Neuronal stem cell (in vitro differentiated cells): ENCODE data around the gene SHC2.

Source experiments
- DNase-seq: peaks from one replicate; pipeline ENCODE4 v3.0.0-alpha.2; 2013; ENCODE audit warnings: low spot score
- H2AFZ ChIP-seq: one replicate; pipeline ENCODE4 v1.6.1; 2013; ENCODE audit warnings: mild to moderate bottlenecking, low read length, inconsistent platforms
- H2AK5ac ChIP-seq: 2 replicates; pipeline ENCODE4 v1.6.1; 2013; ENCODE audit warnings: low read depth, mild to moderate bottlenecking, inconsistent platforms, low read length, moderate library complexity, mixed read lengths
- H2BK120ac ChIP-seq: 2 replicates; pipeline ENCODE4 v1.6.1; 2013; ENCODE audit warnings: low read depth, mild to moderate bottlenecking, inconsistent platforms, low read length, moderate library complexity, mixed read lengths
- H2BK12ac ChIP-seq: one replicate; pipeline ENCODE4 v1.6.1; 2013; ENCODE audit warnings: low read length, inconsistent platforms
- H2BK15ac ChIP-seq: 2 replicates; pipeline ENCODE4 v1.6.1; 2013; ENCODE audit warnings: mild to moderate bottlenecking, low read length, inconsistent platforms, mixed read lengths
- H2BK5ac ChIP-seq: one replicate; pipeline ENCODE4 v1.6.1; 2013; ENCODE audit warnings: inconsistent platforms, mild to moderate bottlenecking, low read length, moderate library complexity
- H3K14ac ChIP-seq: one replicate; pipeline ENCODE4 v1.6.1; 2013; ENCODE audit warnings: low read length, inconsistent platforms
- H3K18ac ChIP-seq: 2 replicates; pipeline ENCODE4 v1.6.1; 2013; ENCODE audit warnings: low read length, inconsistent platforms
- H3K23ac ChIP-seq: 2 replicates; pipeline ENCODE4 v1.6.1; 2013; ENCODE audit warnings: low read depth, mild to moderate bottlenecking, mixed read lengths, low read length, inconsistent platforms; ENCODE audit not compliant: poor library complexity
- H3K27ac ChIP-seq: replicated peaks from 3 replicates; pipeline ENCODE4 v1.5.1; 2013; ENCODE audit warnings: low read length, inconsistent platforms
- H3K27me3 ChIP-seq, 3 experiments: 2 replicates each; pipeline ENCODE4 v1.6.1; 2013; ENCODE audit warnings: low read length in 3 of 3, mild to moderate bottlenecking in 2 of 3, inconsistent platforms in 1 of 3, low read depth in 1 of 3, mixed read lengths in 1 of 3, moderate library complexity in 1 of 3; ENCODE audit not compliant: control insufficient read depth in 3 of 3, insufficient read depth in 3 of 3
- H3K36me3 ChIP-seq, 2 donors: replicated peaks in 1 of 2; 2 replicates each; pipeline ENCODE4 v1.6.1; 2013; ENCODE audit warnings: low read length in 2 of 2; ENCODE audit not compliant: control insufficient read depth in 2 of 2, insufficient read depth in 2 of 2
- H3K4ac ChIP-seq: 2 replicates; pipeline ENCODE4 v1.6.1; 2013; ENCODE audit warnings: inconsistent platforms, mild to moderate bottlenecking, low read length, moderate library complexity
- H3K4me1 ChIP-seq, 2 donors: 1 replicate in 1 of 2; 2 replicates in 1 of 2; pipeline ENCODE4 v1.6.1; 2013; ENCODE audit warnings: low read length in 2 of 2, low read depth in 1 of 2; ENCODE audit not compliant: control insufficient read depth in 2 of 2, insufficient read depth in 1 of 2
- H3K4me2 ChIP-seq: one replicate; pipeline ENCODE4 v1.6.1; 2013; ENCODE audit warnings: mild to moderate bottlenecking, low read length, inconsistent platforms; ENCODE audit not compliant: insufficient read depth, poor library complexity, severe bottlenecking
- H3K4me3 ChIP-seq, 2 donors: 2 replicates each; pipeline ENCODE4 v1.5.1; 2013; ENCODE audit warnings: low read length in 2 of 2, mild to moderate bottlenecking in 2 of 2, inconsistent platforms in 1 of 2, moderate library complexity in 1 of 2
- H3K79me1 ChIP-seq: one replicate; pipeline ENCODE4 v1.6.1; 2013; ENCODE audit warnings: low read depth, mild to moderate bottlenecking, inconsistent platforms, low read length, moderate library complexity
- H3K9ac ChIP-seq: one replicate; pipeline ENCODE4 v1.6.1; 2013; ENCODE audit warnings: mild to moderate bottlenecking, low read depth, low read length, inconsistent platforms; ENCODE audit not compliant: poor library complexity
- H3K9me3 ChIP-seq, 2 donors: replicated peaks in 1 of 2; 2 replicates each; pipeline versions ENCODE3 to v1.6.1; 2013; ENCODE audit warnings: low read length in 2 of 2, mild to moderate bottlenecking in 2 of 2, inconsistent platforms in 1 of 2, low read depth in 1 of 2, mixed read lengths in 1 of 2, moderate library complexity in 1 of 2; ENCODE audit not compliant: control insufficient read depth in 2 of 2, insufficient read depth in 1 of 2
- H4K8ac ChIP-seq: one replicate; pipeline ENCODE4 v1.6.1; 2013; ENCODE audit warnings: low read depth, mild to moderate bottlenecking, inconsistent platforms, low read length, moderate library complexity
- H4K91ac ChIP-seq: one replicate; pipeline ENCODE4 v1.6.1; 2013; ENCODE audit warnings: low read length, low read depth, mild to moderate bottlenecking, inconsistent platforms; ENCODE audit not compliant: poor library complexity
- WGBS, 2 donors: extraction: QIAGEN DNeasy Blood & Tissue Kit; methylation state at CpG; one replicate each; pipeline ENCODE4 v1.1.7; 2013; ENCODE audit warnings: missing lambda C conversion rate in 2 of 2, mixed read lengths in 1 of 2; ENCODE audit not compliant: insufficient read length in 2 of 2, insufficient replicate concordance in 1 of 2; ENCODE audit errors: extremely low coverage in 2 of 2; 5-methylcytosine and 5-hydroxymethylcytosine counted together

SHC2 gene

GRCh38 chr19:398719-399118 lies 62.1 kb downstream of the SHC2 start:
- no peak for DNase-seq
- H2AK5ac ChIP-seq: peak overlapping the region; percentile 40
- H4K91ac ChIP-seq: no peak overlapping the region
- H3K27me3 ChIP-seq: no peaks in the 10 kb centered on the region
- peaks cover 4% of the 10 kb centered on the region for H3K79me1 ChIP-seq
- H2BK5ac ChIP-seq: no peak overlapping the region
- no peak overlapping the region for H3K14ac ChIP-seq
- H3K23ac ChIP-seq: no peak overlapping the region
- no peaks in the 10 kb centered on the region for H3K36me3 ChIP-seq
- H3K9ac ChIP-seq: no peak overlapping the region
- H3K4me3 ChIP-seq: no peak overlapping the region
- H3K18ac ChIP-seq: peak overlapping the region; percentile 72
- no peak overlapping the region for H3K4me2 ChIP-seq
- H3K27ac ChIP-seq: no peak overlapping the region
- WGBS, 2 donors: no CpG with 5 or more reads among the region's 17 CpGs
- peaks cover 0 to 5% of the 10 kb centered on the region in 2 donors for H3K9me3 ChIP-seq
- H2AFZ ChIP-seq: no peak overlapping the region
- peaks cover 0 to 3% of the 10 kb centered on the region in 2 donors for H3K4me1 ChIP-seq
- H2BK120ac ChIP-seq: no peak overlapping the region
- peak overlapping the region; percentile 79 for H2BK15ac ChIP-seq
- H2BK12ac ChIP-seq: peak overlapping the region; percentile 14
- peak overlapping the region; percentile 95 for H4K8ac ChIP-seq
- no peak overlapping the region for H3K4ac ChIP-seq

- Histone ChIP-seq H3K4me3 (no peak overlapping the region), H3K27ac (no peak overlapping the region), H3K79me1 (peaks cover 1% of the 10 kb centered on the region), H3K9ac (no peak overlapping the region), H3K18ac (peak overlapping the region; percentile 72), H2AFZ (no peak overlapping the region), H2BK120ac (peak overlapping the region; percentile 39), H3K23ac (peak overlapping the region; percentile 96), H3K27me3 (no peaks in the 10 kb centered on the region), H2BK15ac (peak overlapping the region; percentile 79), H3K36me3 (no peaks in the 10 kb centered on the region), H3K4ac (no peak overlapping the region), H2BK12ac (peak overlapping the region; percentile 60), H2AK5ac (peak overlapping the region; percentile 92), H3K14ac (peak overlapping the region; percentile 1), H4K8ac (peak overlapping the region; percentile 95), H3K4me1 (no peaks in the 10 kb centered on the region), H3K4me2 (no peak overlapping the region), H3K9me3 (peaks cover 0 to 6% of the 10 kb centered on the region in 2 donors), H4K91ac (no peak overlapping the region), H2BK5ac (peak overlapping the region; percentile 20)
- no CpG with 5 or more reads among the region's 31 CpGs for WGBS, 2 donors
- no peak for DNase-seq
Measured at GRCh38 chr19:397941-398706, 62.7 kb downstream of the SHC2 start.

GRCh38 chr19:397321-397720 lies 63.5 kb downstream of the SHC2 start:
- Histone ChIP-seq H3K36me3 (no peaks in the 10 kb centered on the region), H3K4ac (no peak overlapping the region), H3K9me3 (peaks cover 3 to 7% of the 10 kb centered on the region in 2 donors), H4K8ac (no peak overlapping the region), H3K4me2 (no peak overlapping the region), H2BK120ac (peak overlapping the region; percentile 64), H2AK5ac (peak overlapping the region; percentile 92), H3K27ac (no peak overlapping the region), H4K91ac (no peak overlapping the region), H3K14ac (peak overlapping the region; percentile 6), H3K27me3 (no peaks in the 10 kb centered on the region), H3K18ac (peak overlapping the region; percentile 86), H3K4me3 (peak overlapping the region in 1 of 2 donors; percentile 11), H2BK15ac (peak overlapping the region; percentile 62), H3K9ac (no peak overlapping the region), H2AFZ (no peak overlapping the region), H3K23ac (no peak overlapping the region), H3K4me1 (peaks cover 0 to 2% of the 10 kb centered on the region in 2 donors), H3K79me1 (no peaks in the 10 kb centered on the region), H2BK5ac (peak overlapping the region; percentile 20), H2BK12ac (peak overlapping the region; percentile 60)
- no peak for DNase-seq
- no CpG with 5 or more reads among the region's 18 CpGs for WGBS, 2 donors

GRCh38 chr19:395467-395866 lies 65.4 kb downstream of the SHC2 start:
- Histone ChIP-seq H2BK15ac (no peak overlapping the region), H3K4ac (no peak overlapping the region), H3K18ac (no peak overlapping the region), H2AK5ac (no peak overlapping the region), H3K27me3 (peaks cover 0 to 2% (median 0%) of the 10 kb centered on the region in 3 experiments), H3K79me1 (no peaks in the 10 kb centered on the region), H2AFZ (no peak overlapping the region), H3K4me2 (no peak overlapping the region), H4K8ac (no peak overlapping the region), H3K23ac (no peak overlapping the region), H2BK120ac (no peak overlapping the region), H3K4me3 (no peak overlapping the region), H4K91ac (no peak overlapping the region), H3K9ac (no peak overlapping the region), H2BK12ac (no peak overlapping the region), H3K14ac (no peak overlapping the region), H3K27ac (no peak overlapping the region), H3K4me1 (peaks cover 0 to 2% of the 10 kb centered on the region in 2 donors), H3K9me3 (peaks cover 4 to 7% of the 10 kb centered on the region in 2 donors), H3K36me3 (no peaks in the 10 kb centered on the region), H2BK5ac (no peak overlapping the region)
- DNase-seq: no peak
- WGBS, 2 donors: 100% methylated on average over 5 of the region's 5 CpGs
